DOHH2 (cell line): ENCODE measurements around the gene EIF4E3.

Source experiments
- H3F3A ChIP-seq: fragments of 200-600 bp; sonication (generic), shearing (Covaris generic); 2 replicates; pipeline ENCODE4 v1.6.0; 2016; ENCODE audit warnings: antibody characterized with exemption, mild to moderate bottlenecking; ENCODE audit not compliant: control insufficient read depth, insufficient read depth
- H3K27ac ChIP-seq: fragments of 200-600 bp; sonication (generic); 2 replicates; pipeline ENCODE4 v1.5.1; 2014; ENCODE audit warnings: low read depth, mild to moderate bottlenecking, low read length, moderate library complexity
- H3K27me3 ChIP-seq: fragments of 200-600 bp; sonication (generic); 2 replicates; pipeline ENCODE4 v1.6.1; 2014; ENCODE audit warnings: mild to moderate bottlenecking, low read length, mixed read lengths; ENCODE audit not compliant: control insufficient read depth
- H3K36me3 ChIP-seq: fragments of 200-600 bp; sonication (generic); 2 replicates; pipeline ENCODE4 v1.6.1; 2014; ENCODE audit warnings: mild to moderate bottlenecking, low read length, moderate library complexity, mixed read lengths; ENCODE audit not compliant: control insufficient read depth
- H3K4me1 ChIP-seq: fragments of 200-600 bp; sonication (generic); 2 replicates; pipeline ENCODE4 v1.6.1; 2014; ENCODE audit warnings: mild to moderate bottlenecking, low read length, mixed read lengths; ENCODE audit not compliant: control insufficient read depth
- H3K4me2 ChIP-seq: fragments of 200-600 bp; sonication (generic); 2 replicates; pipeline ENCODE4 v1.6.0; 2014; ENCODE audit warnings: mild to moderate bottlenecking, low read length, moderate library complexity
- H3K4me3 ChIP-seq: fragments of 200-600 bp; sonication (generic); 2 replicates; pipeline ENCODE4 v1.5.1; 2014; ENCODE audit warnings: mild to moderate bottlenecking, low read length, mixed read lengths
- H3K79me2 ChIP-seq: fragments of 200-600 bp; sonication (generic); 2 replicates; pipeline ENCODE4 v1.6.1; 2014; ENCODE audit warnings: mild to moderate bottlenecking, low read length, mixed read lengths; ENCODE audit not compliant: control insufficient read depth
- H3K9me2 ChIP-seq: fragments of 200-600 bp; sonication (generic); replicated peaks from 2 replicates; pipeline ENCODE4 v1.6.1; 2014; ENCODE audit warnings: mild to moderate bottlenecking, low read length, mixed read lengths; ENCODE audit not compliant: control insufficient read depth
- H3K9me3 ChIP-seq: fragments of 200-600 bp; sonication (generic); 2 replicates; pipeline ENCODE4 v1.6.1; 2014; ENCODE audit warnings: antibody characterized with exemption, low read length, mixed read lengths; ENCODE audit not compliant: control insufficient read depth, insufficient read depth
- H4K20me1 ChIP-seq: fragments of 200-600 bp; sonication (generic); 2 replicates; pipeline ENCODE4 v1.6.0; 2014; ENCODE audit warnings: low read depth, mild to moderate bottlenecking, antibody characterized with exemption, low read length, moderate library complexity; ENCODE audit not compliant: control insufficient read depth, insufficient read depth
- EZH2phosphoT487 ChIP-seq: fragments of 200-600 bp; sonication (generic); IDR thresholded peaks from 2 replicates; pipeline ENCODE4 v1.6.1; 2017; ENCODE audit warnings: borderline replicate concordance, mild to moderate bottlenecking, antibody characterized with exemption, low read length, moderate library complexity, mixed read lengths
- TF ChIP-seq, protein P1 (sequence below): fragments of 200-600 bp; sonication (generic); IDR thresholded peaks from one replicate; pipeline ENCODE4 v1.5.1; 2014; ENCODE audit warnings: antibody characterized with exemption, mild to moderate bottlenecking, low read depth, low read length; ENCODE audit not compliant: poor library complexity, severe bottlenecking

EIF4E3 gene

DNA sequence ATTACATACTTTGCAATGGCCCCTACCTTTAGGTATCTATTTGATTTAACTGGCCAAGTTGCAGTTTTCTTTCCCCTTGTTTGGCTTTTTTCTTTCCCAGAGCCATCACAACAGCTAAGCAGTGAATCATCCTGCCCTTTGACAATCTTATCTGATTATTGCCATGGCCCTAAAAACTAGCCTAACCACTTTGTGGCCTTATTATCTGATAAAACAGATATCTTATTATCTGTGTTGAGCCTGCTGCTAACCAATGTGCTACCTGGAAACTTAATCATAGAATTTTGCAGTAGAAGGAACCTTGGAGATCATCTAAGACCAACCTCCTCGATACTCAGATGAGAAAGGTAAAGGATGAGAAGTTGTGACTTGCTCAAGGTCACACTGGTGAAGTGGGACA, 37.1 kb downstream of the EIF4E3 start:
- H3K79me2 ChIP-seq, result no peaks in the 10 kb centered on the region
- H3K4me2 ChIP-seq, result no peak overlapping the region
- no peaks in the 10 kb centered on the region for H3K4me1 ChIP-seq
- no peaks in the 10 kb centered on the region for H3K9me3 ChIP-seq
- peaks cover 31% of the 10 kb centered on the region for H3K27me3 ChIP-seq
- no peaks in the 10 kb centered on the region for H3K9me2 ChIP-seq
- no peaks in the 10 kb centered on the region for H3F3A ChIP-seq
- H4K20me1 ChIP-seq, result no peaks in the 10 kb centered on the region
- H3K4me3 ChIP-seq, result no peak overlapping the region
- no peak overlapping the region for H3K27ac ChIP-seq
- TF ChIP-seq, protein P1, sequence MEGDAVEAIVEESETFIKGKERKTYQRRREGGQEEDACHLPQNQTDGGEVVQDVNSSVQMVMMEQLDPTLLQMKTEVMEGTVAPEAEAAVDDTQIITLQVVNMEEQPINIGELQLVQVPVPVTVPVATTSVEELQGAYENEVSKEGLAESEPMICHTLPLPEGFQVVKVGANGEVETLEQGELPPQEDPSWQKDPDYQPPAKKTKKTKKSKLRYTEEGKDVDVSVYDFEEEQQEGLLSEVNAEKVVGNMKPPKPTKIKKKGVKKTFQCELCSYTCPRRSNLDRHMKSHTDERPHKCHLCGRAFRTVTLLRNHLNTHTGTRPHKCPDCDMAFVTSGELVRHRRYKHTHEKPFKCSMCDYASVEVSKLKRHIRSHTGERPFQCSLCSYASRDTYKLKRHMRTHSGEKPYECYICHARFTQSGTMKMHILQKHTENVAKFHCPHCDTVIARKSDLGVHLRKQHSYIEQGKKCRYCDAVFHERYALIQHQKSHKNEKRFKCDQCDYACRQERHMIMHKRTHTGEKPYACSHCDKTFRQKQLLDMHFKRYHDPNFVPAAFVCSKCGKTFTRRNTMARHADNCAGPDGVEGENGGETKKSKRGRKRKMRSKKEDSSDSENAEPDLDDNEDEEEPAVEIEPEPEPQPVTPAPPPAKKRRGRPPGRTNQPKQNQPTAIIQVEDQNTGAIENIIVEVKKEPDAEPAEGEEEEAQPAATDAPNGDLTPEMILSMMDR, result no peak
- no peak for TF ChIP-seq EZH2phosphoT487
- no peaks in the 10 kb centered on the region for H3K36me3 ChIP-seq

DNA sequence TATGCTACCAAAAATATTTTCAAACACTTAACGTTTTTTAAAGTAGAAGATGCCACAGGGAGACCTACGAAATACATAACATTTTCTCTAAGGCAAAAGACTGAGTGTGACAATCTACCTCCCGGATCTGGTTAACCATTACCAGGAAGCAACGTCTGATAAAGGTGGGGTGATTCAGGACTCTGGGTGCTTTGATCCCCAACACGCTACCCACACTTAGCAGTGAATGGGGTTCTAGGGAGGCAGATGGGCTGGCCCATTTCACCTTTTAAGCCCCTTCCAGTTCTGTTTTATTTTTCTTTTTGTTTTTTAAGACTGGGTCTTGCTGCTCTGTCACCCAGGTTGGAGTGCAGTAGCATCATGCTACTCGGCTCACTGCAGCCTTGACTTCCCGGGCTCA, 39.5 kb downstream of the EIF4E3 start:
- Histone ChIP-seq H3K79me2 (no peaks in the 10 kb centered on the region), H3K9me2 (no peaks in the 10 kb centered on the region), H3K27me3 (peaks cover 37% of the 10 kb centered on the region), H3K4me1 (no peaks in the 10 kb centered on the region), H3K27ac (no peak overlapping the region), H3K4me2 (no peak overlapping the region), H4K20me1 (no peaks in the 10 kb centered on the region), H3K36me3 (no peaks in the 10 kb centered on the region), H3F3A (no peaks in the 10 kb centered on the region), H3K9me3 (no peaks in the 10 kb centered on the region), H3K4me3 (no peak overlapping the region)
- TF ChIP-seq, protein P1, result no peak
- no peak for TF ChIP-seq EZH2phosphoT487

DNA sequence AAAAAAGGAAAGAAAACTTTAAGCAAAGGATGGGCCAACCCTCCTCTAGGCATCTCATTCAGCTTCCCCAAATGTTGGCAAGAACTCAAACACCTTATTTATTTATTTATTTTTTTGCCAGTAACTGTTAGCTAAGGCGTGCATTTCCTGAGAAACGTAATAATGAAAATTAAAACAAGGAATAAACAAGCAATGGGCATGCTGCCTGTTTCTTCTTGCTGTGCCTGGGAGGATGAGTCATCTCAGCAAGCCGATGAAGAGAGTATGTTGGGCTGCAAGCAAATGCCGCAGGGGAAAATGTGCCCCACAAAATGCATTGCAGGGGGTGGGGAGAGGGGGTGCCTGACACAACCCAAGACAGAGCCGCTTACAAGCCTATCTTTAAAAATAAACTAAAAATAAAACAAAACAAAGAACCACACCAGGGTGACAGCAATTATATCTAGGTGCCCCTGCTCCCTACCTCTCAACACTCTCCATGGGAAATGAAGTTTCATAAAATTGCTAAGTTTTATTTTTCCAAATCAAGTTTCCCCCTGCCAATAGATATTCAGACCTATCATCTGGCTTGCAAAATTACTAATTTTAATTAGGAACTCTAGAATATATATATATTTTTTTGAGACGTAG, 40.3 kb downstream of the EIF4E3 start:
- Histone ChIP-seq H3F3A (no peaks in the 10 kb centered on the region), H3K36me3 (no peaks in the 10 kb centered on the region), H3K27ac (no peak overlapping the region), H3K9me3 (no peaks in the 10 kb centered on the region), H3K79me2 (no peaks in the 10 kb centered on the region), H3K9me2 (no peaks in the 10 kb centered on the region), H3K4me2 (no peak overlapping the region), H3K4me1 (no peaks in the 10 kb centered on the region), H3K27me3 (peaks cover 38% of the 10 kb centered on the region), H4K20me1 (no peaks in the 10 kb centered on the region), H3K4me3 (no peak overlapping the region)
- TF ChIP-seq EZH2phosphoT487, result no peak
- TF ChIP-seq, protein P1, result no peak
